Breast epithelium (tissue), 3 donors: ENCODE results near the gene EZH2.

Experiments
- CTCF ChIP-seq, 3 donors: fragments of 450-650 bp; IDR thresholded peaks; one replicate each; pipeline ENCODE4 v1.5.1; 2016 to 2017; ENCODE audit warnings: antibody characterized with exemption in 3 of 3, mild to moderate bottlenecking in 3 of 3, moderate library complexity in 3 of 3
- POLR2A ChIP-seq: fragments of 450-650 bp; IDR thresholded peaks from one replicate; pipeline ENCODE4 v1.6.1; 2016; ENCODE audit warnings: antibody characterized with exemption, mild to moderate bottlenecking, moderate library complexity
- POLR2AphosphoS5 ChIP-seq, 3 donors: sonication (generic); formaldehyde crosslinking; IDR thresholded peaks; one replicate each; pipeline ENCODE4 v1.6.1; 2017; ENCODE audit warnings: antibody characterized with exemption in 3 of 3

GRCh38 chr7:148803094-148803493, 81.0 kb downstream of the EZH2 start:
- no peak for TF ChIP-seq POLR2A
- TF ChIP-seq CTCF (IDR thresholded peaks at IDR 0.05) = no peak
- TF ChIP-seq POLR2AphosphoS5 (IDR thresholded peaks at IDR 0.05) = no peak
